SK-N-SH treated with all-trans-retinoic acid at 6 μM for 48 hours (cell line): ENCODE results near the gene CHCHD6.

ENCODE experiments used
- CREB5 ChIP-seq: fragments of 250-450 bp; sonication (Bioruptor Pico); IDR thresholded peaks from 2 replicates; pipeline ENCODE4 v1.5.1; 2020; ENCODE audit warnings: low read depth, mild to moderate bottlenecking, moderate library complexity
- CSRNP3 ChIP-seq: fragments of 250-450 bp; sonication (Bioruptor Pico); IDR thresholded peaks from 2 replicates; pipeline ENCODE4 v1.5.1; 2021; ENCODE audit warnings: mild to moderate bottlenecking, moderate library complexity
- OSR1 ChIP-seq: fragments of 250-450 bp; sonication (Bioruptor Pico); IDR thresholded peaks from 2 replicates; pipeline ENCODE4 v1.8.0; 2022; ENCODE audit warnings: moderate library complexity, mild to moderate bottlenecking, inconsistent platforms
- PATZ1 ChIP-seq: fragments of 250-450 bp; sonication (Bioruptor Pico); IDR thresholded peaks from 2 replicates; pipeline ENCODE4 v1.8.0; 2020; ENCODE audit warnings: mild to moderate bottlenecking, moderate library complexity, borderline replicate concordance
- TOX ChIP-seq: fragments of 250-450 bp; sonication (Bioruptor Pico); IDR thresholded peaks from 2 replicates; pipeline ENCODE4 v1.8.0; 2021; ENCODE audit warnings: mild to moderate bottlenecking, moderate library complexity, borderline replicate concordance
- ZNF8 ChIP-seq: fragments of 450-650 bp; formaldehyde crosslinking; IDR thresholded peaks from 2 replicates; pipeline ENCODE4 v1.5.0; 2020; ENCODE audit warnings: mild to moderate bottlenecking, moderate library complexity
- TF ChIP-seq, protein P1 (sequence below): fragments of 250-450 bp; sonication (Bioruptor Pico); IDR thresholded peaks from 2 replicates; pipeline ENCODE4 v1.5.0; 2020; ENCODE audit warnings: mild to moderate bottlenecking, moderate library complexity

- no peak for TF ChIP-seq OSR1 (CRISPR knock-in tag)
- TF ChIP-seq, protein P1, sequence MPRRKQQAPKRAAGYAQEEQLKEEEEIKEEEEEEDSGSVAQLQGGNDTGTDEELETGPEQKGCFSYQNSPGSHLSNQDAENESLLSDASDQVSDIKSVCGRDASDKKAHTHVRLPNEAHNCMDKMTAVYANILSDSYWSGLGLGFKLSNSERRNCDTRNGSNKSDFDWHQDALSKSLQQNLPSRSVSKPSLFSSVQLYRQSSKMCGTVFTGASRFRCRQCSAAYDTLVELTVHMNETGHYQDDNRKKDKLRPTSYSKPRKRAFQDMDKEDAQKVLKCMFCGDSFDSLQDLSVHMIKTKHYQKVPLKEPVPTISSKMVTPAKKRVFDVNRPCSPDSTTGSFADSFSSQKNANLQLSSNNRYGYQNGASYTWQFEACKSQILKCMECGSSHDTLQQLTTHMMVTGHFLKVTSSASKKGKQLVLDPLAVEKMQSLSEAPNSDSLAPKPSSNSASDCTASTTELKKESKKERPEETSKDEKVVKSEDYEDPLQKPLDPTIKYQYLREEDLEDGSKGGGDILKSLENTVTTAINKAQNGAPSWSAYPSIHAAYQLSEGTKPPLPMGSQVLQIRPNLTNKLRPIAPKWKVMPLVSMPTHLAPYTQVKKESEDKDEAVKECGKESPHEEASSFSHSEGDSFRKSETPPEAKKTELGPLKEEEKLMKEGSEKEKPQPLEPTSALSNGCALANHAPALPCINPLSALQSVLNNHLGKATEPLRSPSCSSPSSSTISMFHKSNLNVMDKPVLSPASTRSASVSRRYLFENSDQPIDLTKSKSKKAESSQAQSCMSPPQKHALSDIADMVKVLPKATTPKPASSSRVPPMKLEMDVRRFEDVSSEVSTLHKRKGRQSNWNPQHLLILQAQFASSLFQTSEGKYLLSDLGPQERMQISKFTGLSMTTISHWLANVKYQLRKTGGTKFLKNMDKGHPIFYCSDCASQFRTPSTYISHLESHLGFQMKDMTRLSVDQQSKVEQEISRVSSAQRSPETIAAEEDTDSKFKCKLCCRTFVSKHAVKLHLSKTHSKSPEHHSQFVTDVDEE = no peak
- no peak for TF ChIP-seq PATZ1 (CRISPR knock-in tag)
- TF ChIP-seq TOX (CRISPR knock-in tag) = no peak
- TF ChIP-seq CSRNP3 (CRISPR knock-in tag) = no peak
- no peak for TF ChIP-seq CREB5 (CRISPR knock-in tag)
- no peak for TF ChIP-seq ZNF8 (CRISPR knock-in tag)
These were observed 177.8 kb downstream of the CHCHD6 start for GRCh38 chr3:126881861-126882260.
